ENCODE data around the gene ODF2L. TPM values are rescaled to one million over a fixed set of nuclear protein-coding genes. Genes with fewer than 3 reads are reported as not detected.

Gene ODF2L
- total RNA-seq, 1 experiment from 2014 or later: 27.3 TPM

DNA sequence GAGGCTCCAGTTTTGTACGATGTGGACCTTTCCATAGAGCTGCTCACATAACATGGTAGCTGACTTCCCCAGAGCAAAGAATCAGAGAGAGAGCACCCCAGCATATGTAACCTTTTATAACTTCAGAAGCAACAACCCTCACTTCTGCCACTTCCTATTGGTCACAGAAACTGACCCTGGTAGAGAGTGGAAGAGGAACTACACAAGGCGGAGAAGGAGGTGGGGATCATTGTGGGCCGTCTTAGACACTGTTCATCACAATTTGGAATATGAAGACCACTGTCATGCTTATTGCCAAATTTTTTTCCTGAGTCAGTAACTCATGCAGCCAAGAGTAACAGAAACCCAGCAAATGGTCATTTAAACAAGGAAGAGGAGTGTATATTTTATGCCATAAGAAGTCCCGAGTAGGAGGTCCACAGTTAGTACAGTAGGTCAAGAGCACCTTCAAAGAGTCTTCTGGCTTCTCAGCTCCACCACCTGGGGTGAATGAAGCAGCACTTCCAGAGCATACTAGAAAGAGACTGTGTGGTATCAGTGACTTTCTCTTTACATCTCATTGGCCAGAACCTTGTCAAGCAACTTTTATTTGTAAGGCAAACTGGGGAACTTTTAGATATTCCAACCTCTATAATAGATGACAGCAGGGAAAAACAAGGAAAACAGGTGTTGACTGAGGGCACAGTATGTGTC is 71.8 kb downstream of the ODF2L start:
- no peak overlapping the region for H2AFZ ChIP-seq (ENCODE audit: low read length)
- no peak overlapping the region for H3K4me2 ChIP-seq (ENCODE audit: insufficient read depth, insufficient read length, low read length)
- no peaks in the 10 kb centered on the region for H3K4me1 ChIP-seq (ENCODE audit: insufficient read depth, low read length)
- no peak overlapping the region for H2BK120ac ChIP-seq (ENCODE audit: low read depth, low read length, poor library complexity, severe bottlenecking)
- H4K91ac ChIP-seq (ENCODE audit: insufficient read length, low read depth, low read length): no peak overlapping the region
- no peak overlapping the region for H3T11ph ChIP-seq (ENCODE audit: low read length)
- WGBS (ENCODE audit: extremely low coverage, insufficient read length, low lambda C conversion rate): no CpG with 5 or more reads among the region's 4 CpGs
- no peak for DNase-seq
- no peak overlapping the region for H3K18ac ChIP-seq (ENCODE audit: insufficient read length, low read depth, low read length)
- H3K4ac ChIP-seq (ENCODE audit: low read depth, low read length): no peak overlapping the region
- no peaks in the 10 kb centered on the region for H4K20me1 ChIP-seq (ENCODE audit: control insufficient read depth, insufficient read depth, insufficient read length)
- H4K5ac ChIP-seq (ENCODE audit: insufficient read length, low read depth, low read length): no peak overlapping the region
- Mint-ChIP-seq H3K9me3 (no peaks in the 10 kb centered on the region), H3K27me3 (ENCODE audit: low read depth) (no peaks in the 10 kb centered on the region), H3K27ac (no peak overlapping the region), H3K4me3 (no peak overlapping the region), H3K36me3 (ENCODE audit: insufficient read depth in 1 of 3, low read depth in 3 of 3) (no peaks in the 10 kb centered on the region), H3K4me1 (no peaks in the 10 kb centered on the region)
- H3K79me1 ChIP-seq (ENCODE audit: insufficient read depth, low read depth, low read length, poor library complexity, severe bottlenecking): no peaks in the 10 kb centered on the region
- H3K56ac ChIP-seq (ENCODE audit: insufficient read length, low read depth, low read length): no peak overlapping the region
- no peak overlapping the region for H2BK5ac ChIP-seq (ENCODE audit: insufficient read length, low read length)
- H3K23ac ChIP-seq (ENCODE audit: insufficient read length, low read depth, low read length): no peak overlapping the region
- H3K9ac ChIP-seq (ENCODE audit: extremely low read depth, insufficient read length, low read length): no peak overlapping the region
- no peak overlapping the region for H2BK12ac ChIP-seq (ENCODE audit: insufficient read length, low read depth, low read length)
- no peaks in the 10 kb centered on the region for H3K79me2 ChIP-seq (ENCODE audit: insufficient read depth, low read length)
- H2AK5ac ChIP-seq (ENCODE audit: insufficient read length, low read length): no peak overlapping the region
- H3K23me2 ChIP-seq (ENCODE audit: insufficient read length, low read depth, low read length, poor library complexity, severe bottlenecking): no peaks in the 10 kb centered on the region
- H2BK20ac ChIP-seq (ENCODE audit: low read depth, low read length, poor library complexity, severe bottlenecking): no peak overlapping the region
- TF ChIP-seq, protein P1, sequence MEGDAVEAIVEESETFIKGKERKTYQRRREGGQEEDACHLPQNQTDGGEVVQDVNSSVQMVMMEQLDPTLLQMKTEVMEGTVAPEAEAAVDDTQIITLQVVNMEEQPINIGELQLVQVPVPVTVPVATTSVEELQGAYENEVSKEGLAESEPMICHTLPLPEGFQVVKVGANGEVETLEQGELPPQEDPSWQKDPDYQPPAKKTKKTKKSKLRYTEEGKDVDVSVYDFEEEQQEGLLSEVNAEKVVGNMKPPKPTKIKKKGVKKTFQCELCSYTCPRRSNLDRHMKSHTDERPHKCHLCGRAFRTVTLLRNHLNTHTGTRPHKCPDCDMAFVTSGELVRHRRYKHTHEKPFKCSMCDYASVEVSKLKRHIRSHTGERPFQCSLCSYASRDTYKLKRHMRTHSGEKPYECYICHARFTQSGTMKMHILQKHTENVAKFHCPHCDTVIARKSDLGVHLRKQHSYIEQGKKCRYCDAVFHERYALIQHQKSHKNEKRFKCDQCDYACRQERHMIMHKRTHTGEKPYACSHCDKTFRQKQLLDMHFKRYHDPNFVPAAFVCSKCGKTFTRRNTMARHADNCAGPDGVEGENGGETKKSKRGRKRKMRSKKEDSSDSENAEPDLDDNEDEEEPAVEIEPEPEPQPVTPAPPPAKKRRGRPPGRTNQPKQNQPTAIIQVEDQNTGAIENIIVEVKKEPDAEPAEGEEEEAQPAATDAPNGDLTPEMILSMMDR (conservative IDR thresholded peaks at IDR 0.05): no peak
- no peaks in the 10 kb centered on the region for H3K27me3 ChIP-seq (ENCODE audit: insufficient read depth, low read length)
- no peak overlapping the region for H3K27ac ChIP-seq (ENCODE audit: insufficient read length, low read depth, low read length)
- H2BK15ac ChIP-seq (ENCODE audit: low read depth, low read length): no peak overlapping the region
- H4K8ac ChIP-seq (replicated peaks; ENCODE audit: insufficient read length, low read depth, low read length): no peak overlapping the region
- no peak overlapping the region for H3K14ac ChIP-seq (ENCODE audit: insufficient read depth, low read length)
- no peaks in the 10 kb centered on the region for H3K9me3 ChIP-seq (ENCODE audit: control insufficient read depth, low read depth, low read length)
